K562 (cell line): ENCODE data around the gene EXOSC1.

Experiments
- FOXA1 ChIP-seq: fragments of 450-650 bp; IDR thresholded peaks from 2 replicates; pipeline ENCODE4 v1.6.1; 2016; ENCODE audit warnings: mild to moderate bottlenecking, borderline replicate concordance
- HLTF ChIP-seq: fragments of 450-650 bp; IDR thresholded peaks from 2 replicates; pipeline ENCODE4 v1.6.1; 2016
- NFYB ChIP-seq: IDR thresholded peaks from 2 replicates; pipeline ENCODE4 v1.6.1; 2011; ENCODE audit warnings: mild to moderate bottlenecking, moderate library complexity; ENCODE audit not compliant: insufficient read length; ENCODE audit errors: extremely low read depth
- POLR2A ChIP-seq: fragments of 450-650 bp; conservative IDR thresholded peaks from 2 replicates; pipeline ENCODE4 v1.6.1; 2016
- POLR2AphosphoS5 ChIP-seq: IDR thresholded peaks from 2 replicates; pipeline ENCODE4 v1.6.1; 2011; ENCODE audit warnings: mild to moderate bottlenecking, low read depth, low read length, moderate library complexity; ENCODE audit not compliant: control insufficient read depth, insufficient read depth
- POLR2G ChIP-seq: fragments of 200-400 bp; formaldehyde crosslinking; IDR thresholded peaks from 2 replicates; pipeline ENCODE4 v1.6.1; 2017; ENCODE audit warnings: low read depth, mild to moderate bottlenecking, antibody characterized with exemption, low read length, moderate library complexity
- SOX6 ChIP-seq: fragments of 450-650 bp; IDR thresholded peaks from 2 replicates; pipeline ENCODE4 v1.6.1; 2014; ENCODE audit warnings: mild to moderate bottlenecking
- SRSF7 ChIP-seq: fragments of 200-400 bp; formaldehyde crosslinking; optimal IDR thresholded peaks from 2 replicates; pipeline ENCODE3; 2017; ENCODE audit warnings: mild to moderate bottlenecking, low read depth, low read length
- STAG1 ChIP-seq: sonication (generic); formaldehyde crosslinking; IDR thresholded peaks from 2 replicates; pipeline ENCODE4 v1.5.0; 2020; ENCODE audit warnings: missing genetic modification reagents, borderline replicate concordance
- TF ChIP-seq, protein P1 (sequence below), 2 experiments: fragments of 450-650 bp; IDR thresholded peaks; 2 replicates each; pipeline ENCODE4 v1.6.1; 2016
- TF ChIP-seq, protein P2 (sequence below), 3 experiments: IDR thresholded peaks in 2 of 3; conservative IDR thresholded peaks in 1 of 3; 2 replicates each; pipeline ENCODE4 v1.5.1; 2011 to 2012; ENCODE audit warnings: low read length in 3 of 3, mild to moderate bottlenecking in 3 of 3, control low read depth in 2 of 3, improper control_type of control experiment in 1 of 3, inconsistent platforms in 1 of 3, low read depth in 1 of 3, mixed read lengths in 1 of 3, moderate library complexity in 1 of 3; ENCODE audit not compliant: insufficient read depth in 2 of 3
- TF ChIP-seq, protein P3 (sequence below): fragments of 200-800 bp; sonication (Bioruptor generic); IDR thresholded peaks from 2 replicates; pipeline ENCODE4 v1.6.1; 2017; ENCODE audit warnings: missing genetic modification characterization, missing compliant biosample characterization
- TF ChIP-seq, protein P4 (sequence below): fragments of 200-400 bp; formaldehyde crosslinking; IDR thresholded peaks from 2 replicates; pipeline ENCODE4 v1.6.1; 2017; ENCODE audit warnings: mild to moderate bottlenecking, low read depth, low read length, moderate library complexity
- TF ChIP-seq, protein P5 (sequence below): fragments of 450-650 bp; IDR thresholded peaks from 2 replicates; pipeline ENCODE4 v1.6.1; 2016; ENCODE audit warnings: antibody characterized with exemption

DNA sequence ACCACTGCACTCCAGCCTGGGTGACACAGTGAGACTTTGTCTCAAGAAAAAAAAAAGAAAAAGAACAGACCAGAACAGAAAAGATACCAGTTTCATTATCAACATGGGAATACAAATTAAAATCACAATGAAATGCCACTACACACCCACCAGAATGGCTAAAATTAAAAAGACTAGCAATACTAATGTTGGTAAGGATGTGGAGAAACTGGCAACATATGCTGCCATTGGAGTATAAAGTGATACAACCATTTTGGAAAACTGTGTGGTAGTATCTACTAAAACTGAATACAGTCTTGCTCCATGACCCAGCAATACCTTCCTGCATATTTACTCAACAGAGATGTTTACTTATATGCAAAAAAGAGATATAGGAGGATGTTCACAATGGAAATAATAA, 41.8 kb downstream of the EXOSC1 start:
- TF ChIP-seq, protein P1, sequence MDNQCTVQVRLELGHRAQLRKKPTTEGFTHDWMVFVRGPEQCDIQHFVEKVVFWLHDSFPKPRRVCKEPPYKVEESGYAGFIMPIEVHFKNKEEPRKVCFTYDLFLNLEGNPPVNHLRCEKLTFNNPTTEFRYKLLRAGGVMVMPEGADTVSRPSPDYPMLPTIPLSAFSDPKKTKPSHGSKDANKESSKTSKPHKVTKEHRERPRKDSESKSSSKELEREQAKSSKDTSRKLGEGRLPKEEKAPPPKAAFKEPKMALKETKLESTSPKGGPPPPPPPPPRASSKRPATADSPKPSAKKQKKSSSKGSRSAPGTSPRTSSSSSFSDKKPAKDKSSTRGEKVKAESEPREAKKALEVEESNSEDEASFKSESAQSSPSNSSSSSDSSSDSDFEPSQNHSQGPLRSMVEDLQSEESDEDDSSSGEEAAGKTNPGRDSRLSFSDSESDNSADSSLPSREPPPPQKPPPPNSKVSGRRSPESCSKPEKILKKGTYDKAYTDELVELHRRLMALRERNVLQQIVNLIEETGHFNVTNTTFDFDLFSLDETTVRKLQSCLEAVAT (IDR thresholded peaks at IDR 0.05) = no peak
- TF ChIP-seq FOXA1 (no peak), SOX6 (no peak), POLR2AphosphoS5 (no peak), STAG1 (CRISPR knock-in tag) (no peak), POLR2A (no peak), NFYB (no peak), HLTF (no peak), SRSF7 (no peak), POLR2G (no peak)
- TF ChIP-seq, protein P2, sequence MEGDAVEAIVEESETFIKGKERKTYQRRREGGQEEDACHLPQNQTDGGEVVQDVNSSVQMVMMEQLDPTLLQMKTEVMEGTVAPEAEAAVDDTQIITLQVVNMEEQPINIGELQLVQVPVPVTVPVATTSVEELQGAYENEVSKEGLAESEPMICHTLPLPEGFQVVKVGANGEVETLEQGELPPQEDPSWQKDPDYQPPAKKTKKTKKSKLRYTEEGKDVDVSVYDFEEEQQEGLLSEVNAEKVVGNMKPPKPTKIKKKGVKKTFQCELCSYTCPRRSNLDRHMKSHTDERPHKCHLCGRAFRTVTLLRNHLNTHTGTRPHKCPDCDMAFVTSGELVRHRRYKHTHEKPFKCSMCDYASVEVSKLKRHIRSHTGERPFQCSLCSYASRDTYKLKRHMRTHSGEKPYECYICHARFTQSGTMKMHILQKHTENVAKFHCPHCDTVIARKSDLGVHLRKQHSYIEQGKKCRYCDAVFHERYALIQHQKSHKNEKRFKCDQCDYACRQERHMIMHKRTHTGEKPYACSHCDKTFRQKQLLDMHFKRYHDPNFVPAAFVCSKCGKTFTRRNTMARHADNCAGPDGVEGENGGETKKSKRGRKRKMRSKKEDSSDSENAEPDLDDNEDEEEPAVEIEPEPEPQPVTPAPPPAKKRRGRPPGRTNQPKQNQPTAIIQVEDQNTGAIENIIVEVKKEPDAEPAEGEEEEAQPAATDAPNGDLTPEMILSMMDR (IDR thresholded peaks at IDR 0.05 in 2 of 3, conservative IDR thresholded peaks at IDR 0.05 in 1 of 3; ENCODE audit: insufficient read depth in 2 of 3, low read depth in 1 of 3, low read length in 3 of 3) = no peak
- TF ChIP-seq, protein P3, sequence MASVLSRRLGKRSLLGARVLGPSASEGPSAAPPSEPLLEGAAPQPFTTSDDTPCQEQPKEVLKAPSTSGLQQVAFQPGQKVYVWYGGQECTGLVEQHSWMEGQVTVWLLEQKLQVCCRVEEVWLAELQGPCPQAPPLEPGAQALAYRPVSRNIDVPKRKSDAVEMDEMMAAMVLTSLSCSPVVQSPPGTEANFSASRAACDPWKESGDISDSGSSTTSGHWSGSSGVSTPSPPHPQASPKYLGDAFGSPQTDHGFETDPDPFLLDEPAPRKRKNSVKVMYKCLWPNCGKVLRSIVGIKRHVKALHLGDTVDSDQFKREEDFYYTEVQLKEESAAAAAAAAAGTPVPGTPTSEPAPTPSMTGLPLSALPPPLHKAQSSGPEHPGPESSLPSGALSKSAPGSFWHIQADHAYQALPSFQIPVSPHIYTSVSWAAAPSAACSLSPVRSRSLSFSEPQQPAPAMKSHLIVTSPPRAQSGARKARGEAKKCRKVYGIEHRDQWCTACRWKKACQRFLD (CRISPR knock-in tag) = no peak
- TF ChIP-seq, protein P4, sequence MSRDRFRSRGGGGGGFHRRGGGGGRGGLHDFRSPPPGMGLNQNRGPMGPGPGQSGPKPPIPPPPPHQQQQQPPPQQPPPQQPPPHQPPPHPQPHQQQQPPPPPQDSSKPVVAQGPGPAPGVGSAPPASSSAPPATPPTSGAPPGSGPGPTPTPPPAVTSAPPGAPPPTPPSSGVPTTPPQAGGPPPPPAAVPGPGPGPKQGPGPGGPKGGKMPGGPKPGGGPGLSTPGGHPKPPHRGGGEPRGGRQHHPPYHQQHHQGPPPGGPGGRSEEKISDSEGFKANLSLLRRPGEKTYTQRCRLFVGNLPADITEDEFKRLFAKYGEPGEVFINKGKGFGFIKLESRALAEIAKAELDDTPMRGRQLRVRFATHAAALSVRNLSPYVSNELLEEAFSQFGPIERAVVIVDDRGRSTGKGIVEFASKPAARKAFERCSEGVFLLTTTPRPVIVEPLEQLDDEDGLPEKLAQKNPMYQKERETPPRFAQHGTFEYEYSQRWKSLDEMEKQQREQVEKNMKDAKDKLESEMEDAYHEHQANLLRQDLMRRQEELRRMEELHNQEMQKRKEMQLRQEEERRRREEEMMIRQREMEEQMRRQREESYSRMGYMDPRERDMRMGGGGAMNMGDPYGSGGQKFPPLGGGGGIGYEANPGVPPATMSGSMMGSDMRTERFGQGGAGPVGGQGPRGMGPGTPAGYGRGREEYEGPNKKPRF = no peak
- TF ChIP-seq, protein P5, sequence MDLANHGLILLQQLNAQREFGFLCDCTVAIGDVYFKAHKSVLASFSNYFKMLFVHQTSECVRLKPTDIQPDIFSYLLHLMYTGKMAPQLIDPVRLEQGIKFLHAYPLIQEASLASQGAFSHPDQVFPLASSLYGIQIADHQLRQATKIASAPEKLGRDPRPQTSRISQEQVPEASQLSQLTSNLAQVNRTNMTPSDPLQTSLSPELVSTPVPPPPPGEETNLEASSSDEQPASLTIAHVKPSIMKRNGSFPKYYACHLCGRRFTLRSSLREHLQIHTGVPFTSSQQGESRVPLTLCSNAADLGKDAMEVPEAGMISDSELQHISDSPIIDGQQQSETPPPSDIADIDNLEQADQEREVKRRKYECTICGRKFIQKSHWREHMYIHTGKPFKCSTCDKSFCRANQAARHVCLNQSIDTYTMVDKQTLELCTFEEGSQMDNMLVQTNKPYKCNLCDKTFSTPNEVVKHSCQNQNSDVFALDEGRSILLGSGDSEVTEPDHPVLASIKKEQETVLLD = no peak
